NT2/D1 (cell line): ENCODE data around the gene NOTO.

ENCODE experiments used
- SUZ12 ChIP-seq: IDR thresholded peaks from 2 replicates; pipeline ENCODE4 v1.6.1; 2011; ENCODE audit not compliant: insufficient read length, insufficient read depth; ENCODE audit errors: extremely low read depth
- YY1 ChIP-seq: IDR thresholded peaks from 2 replicates; pipeline ENCODE4 v1.6.1; 2011; ENCODE audit not compliant: insufficient read length, insufficient read depth
- ZNF274 ChIP-seq: IDR thresholded peaks from 2 replicates; pipeline ENCODE4 v1.6.1; 2011; ENCODE audit warnings: mild to moderate bottlenecking, low read depth, low read length

- TF ChIP-seq YY1 = no peak
- no peak for TF ChIP-seq ZNF274
- no peak for TF ChIP-seq SUZ12
Measured at GRCh38 chr2:73255007-73255644, 52.8 kb downstream of the NOTO start.
